Activated CD4-positive, alpha-beta T cell treated with anti-CD3 and anti-CD28 coated beads for 24 hours (primary cell): ENCODE measurements around the gene CCR2.
"Not testable (repeated sequence)": the region's sequence is repeated elsewhere in the genome, so short reads cannot be mapped to it uniquely, and the experiment has no call there.

Experiments
- DNase-seq, 2 donors: peaks; one replicate each; pipeline ENCODE4 v3.0.0-alpha.2; 2020; ENCODE audit warnings: low read depth in 2 of 2

Gene CCR2

DNA sequence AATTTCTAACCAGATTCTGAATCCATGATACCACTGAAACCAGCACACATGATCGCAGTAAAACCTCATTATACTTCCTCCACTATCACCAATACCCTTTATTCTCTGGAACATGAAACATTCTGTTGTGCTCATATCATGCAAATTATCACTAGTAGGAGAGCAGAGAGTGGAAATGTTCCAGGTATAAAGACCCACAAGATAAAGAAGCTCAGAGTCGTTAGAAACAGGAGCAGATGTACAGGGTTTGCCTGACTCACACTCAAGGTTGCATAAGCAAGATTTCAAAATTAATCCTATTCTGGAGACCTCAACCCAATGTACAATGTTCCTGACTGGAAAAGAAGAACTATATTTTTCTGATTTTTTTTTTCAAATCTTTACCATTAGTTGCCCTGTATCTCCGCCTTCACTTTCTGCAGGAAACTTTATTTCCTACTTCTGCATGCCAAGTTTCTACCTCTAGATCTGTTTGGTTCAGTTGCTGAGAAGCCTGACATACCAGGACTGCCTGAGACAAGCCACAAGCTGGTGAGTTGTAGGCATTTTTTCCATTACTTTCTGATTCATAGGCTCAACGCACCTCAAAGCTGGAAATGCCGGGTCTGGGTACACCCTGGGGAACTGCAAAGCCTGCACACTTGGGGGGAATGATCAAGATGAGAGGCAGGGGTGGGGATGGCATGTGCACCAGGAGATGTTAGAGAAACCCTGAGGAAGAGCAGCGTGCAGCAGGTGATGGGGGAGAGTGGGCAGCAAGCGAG is at the start of gene CCR2:
CCR2 (plus strand) TSS at position 465 of the 764 bp plus-strand sequence. CDS start 3,417 bp downstream, outside the sequence.
- DNase-seq: no peak

GRCh38 chr3:46304739-46305138 is 49.2 kb upstream of the CCR2 start:
- DNase-seq: no peak

- no peak for DNase-seq
These were observed 40.9 kb upstream of the CCR2 start for GRCh38 chr3:46312991-46313390.

- DNase-seq: no peak
These were observed 39.4 kb upstream of the CCR2 start for GRCh38 chr3:46314517-46314916.

DNA sequence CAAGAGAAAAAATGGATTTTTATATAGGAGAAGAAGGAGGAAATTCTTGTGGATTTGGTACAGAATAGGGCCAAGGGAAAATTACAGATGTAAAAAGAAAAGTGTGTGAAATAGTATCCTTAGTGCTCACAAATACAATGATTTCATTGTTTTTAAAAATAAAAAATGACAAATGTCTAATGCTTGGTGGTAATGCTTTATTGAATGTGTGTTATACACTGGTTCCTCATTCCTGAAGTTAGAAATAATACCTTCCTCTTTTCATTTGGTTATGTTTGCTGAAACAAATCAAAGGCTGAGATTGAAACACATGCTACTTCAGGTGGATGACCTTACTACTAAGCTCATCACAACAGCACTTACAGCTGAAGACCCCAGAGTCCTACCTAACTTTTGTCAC is 37.7 kb upstream of the CCR2 start:
- no peak for DNase-seq

GRCh38 chr3:46318207-46318927 is 35.5 kb upstream of the CCR2 start:
- no peak for DNase-seq

DNA sequence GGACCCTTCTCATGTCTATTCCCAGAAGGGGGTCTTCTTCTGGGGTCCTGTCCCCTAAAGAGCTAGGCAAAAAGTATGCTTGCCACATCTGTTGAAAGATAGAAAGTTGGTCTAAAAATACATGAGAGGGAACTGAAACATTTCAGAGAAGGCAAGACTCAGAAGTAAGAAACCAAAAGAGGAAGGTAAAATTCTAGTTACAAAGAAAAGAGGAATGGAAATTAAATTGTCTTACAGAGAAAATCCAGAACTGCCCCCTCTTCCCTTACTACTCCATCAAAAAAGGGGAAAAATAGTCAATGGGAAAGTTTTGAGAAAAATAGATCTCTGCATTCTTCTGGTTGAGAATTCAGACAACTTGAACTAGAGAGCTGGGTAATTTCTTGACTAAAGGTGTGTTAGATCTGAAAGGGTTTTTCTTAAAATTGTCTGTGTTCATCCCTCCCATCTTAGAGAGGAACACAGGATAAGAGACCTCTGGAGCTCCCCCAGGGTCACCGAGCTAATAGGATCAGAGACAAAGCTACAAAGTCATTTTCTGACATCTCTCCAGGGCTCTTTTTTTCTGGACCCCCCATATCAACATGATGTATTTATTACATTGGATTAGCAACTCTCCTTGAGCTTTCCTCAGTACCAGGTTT is 32.3 kb upstream of the CCR2 start:
- DNase-seq: no peak

- no peak for DNase-seq
These were observed 29.9 kb upstream of the CCR2 start for GRCh38 chr3:46324036-46324435.

GRCh38 chr3:46325645-46326300 is 28.1 kb upstream of the CCR2 start:
- no peak for DNase-seq

DNA sequence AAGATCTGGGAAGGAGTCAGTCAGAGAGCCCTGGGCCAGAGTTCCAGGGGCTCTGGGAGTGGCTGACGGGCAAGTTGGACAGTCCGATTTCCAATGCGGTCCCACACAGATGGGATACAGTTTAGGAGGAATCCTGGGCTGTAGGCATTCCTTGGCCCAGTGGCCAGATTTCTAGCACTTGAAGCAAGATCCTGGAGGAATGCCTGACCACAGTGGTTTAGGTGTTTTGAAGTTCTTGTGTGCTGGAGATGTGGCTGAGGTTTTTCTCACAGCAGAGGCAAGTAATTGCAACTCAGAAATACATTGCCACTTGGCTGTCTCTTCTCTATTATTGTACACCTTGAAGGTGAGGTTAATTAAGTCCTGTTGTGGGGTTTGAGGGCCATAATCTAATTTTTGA is 23.2 kb upstream of the CCR2 start:
- DNase-seq: not testable (repeated sequence)

DNA sequence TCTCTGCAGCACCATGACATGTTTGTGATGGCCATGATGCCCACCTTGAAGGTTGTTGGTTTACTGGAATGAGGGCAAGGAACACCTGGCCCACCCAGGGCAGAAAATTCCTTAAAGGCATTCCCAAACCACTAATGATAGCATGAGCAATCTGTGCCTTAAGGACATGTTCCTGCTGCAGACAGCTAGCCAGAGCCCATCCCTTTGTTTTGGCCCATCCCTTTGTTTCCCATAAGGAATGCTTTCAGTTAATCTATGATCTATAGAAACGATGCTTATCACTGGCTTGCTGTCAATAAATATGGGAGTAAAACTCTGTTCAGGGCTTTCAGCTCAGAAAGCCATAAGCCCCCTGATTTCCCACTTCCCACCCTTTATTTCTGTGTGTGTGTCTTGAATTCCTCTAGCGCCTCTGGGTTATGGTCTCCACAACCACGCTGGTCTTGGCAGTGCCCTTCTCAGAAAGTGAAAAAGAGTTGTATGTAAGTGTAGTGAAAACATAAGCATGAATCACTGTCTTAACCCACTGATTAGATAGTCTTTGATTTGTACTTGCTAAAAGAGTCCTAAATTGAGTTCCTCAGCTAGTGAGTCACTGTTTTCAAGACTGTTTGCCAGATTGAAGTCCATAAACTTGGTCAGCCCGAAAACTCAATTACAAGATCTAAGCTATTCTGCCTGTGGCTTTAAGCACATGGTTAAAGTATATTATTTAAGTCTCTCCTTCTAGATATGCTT is 19.0 kb upstream of the CCR2 start:
- DNase-seq: no peak

DNA sequence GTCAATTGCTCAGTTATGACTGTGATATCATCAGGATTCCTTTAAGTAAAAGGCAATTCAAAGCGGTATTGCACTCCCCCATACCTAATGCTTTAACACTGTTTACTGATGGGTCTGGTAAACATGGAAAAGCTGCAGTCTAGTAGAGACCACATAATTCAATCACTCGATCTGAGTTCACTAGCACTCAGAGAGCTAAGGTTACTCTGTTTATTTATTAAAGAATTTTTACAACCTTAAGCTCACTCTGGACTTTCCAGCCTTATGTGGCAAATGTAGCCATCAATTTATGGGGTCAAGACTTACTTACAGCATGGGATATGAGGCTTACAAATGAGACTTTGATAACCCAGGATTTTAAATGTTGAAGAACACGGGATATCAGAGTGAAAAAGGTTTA is 18.4 kb upstream of the CCR2 start:
- no peak for DNase-seq

DNA sequence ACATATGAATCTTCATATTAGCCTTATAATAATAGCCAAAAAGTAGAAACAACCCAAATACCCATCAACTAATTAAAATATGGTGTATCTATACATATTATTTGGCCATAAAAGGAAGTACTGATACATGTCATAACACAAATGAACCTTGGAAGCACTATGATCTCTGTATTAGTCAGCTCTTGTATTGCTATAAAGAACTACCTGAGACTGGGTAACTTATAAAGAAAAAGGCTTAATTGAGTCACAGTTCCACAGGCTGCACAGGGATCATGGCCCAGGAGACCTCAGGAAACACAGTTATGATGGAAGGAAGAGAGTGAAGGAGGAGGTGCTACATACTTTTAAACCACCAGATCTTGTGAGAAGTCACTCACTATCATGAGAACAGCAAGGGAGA is 16.0 kb upstream of the CCR2 start:
- DNase-seq: no peak

DNA sequence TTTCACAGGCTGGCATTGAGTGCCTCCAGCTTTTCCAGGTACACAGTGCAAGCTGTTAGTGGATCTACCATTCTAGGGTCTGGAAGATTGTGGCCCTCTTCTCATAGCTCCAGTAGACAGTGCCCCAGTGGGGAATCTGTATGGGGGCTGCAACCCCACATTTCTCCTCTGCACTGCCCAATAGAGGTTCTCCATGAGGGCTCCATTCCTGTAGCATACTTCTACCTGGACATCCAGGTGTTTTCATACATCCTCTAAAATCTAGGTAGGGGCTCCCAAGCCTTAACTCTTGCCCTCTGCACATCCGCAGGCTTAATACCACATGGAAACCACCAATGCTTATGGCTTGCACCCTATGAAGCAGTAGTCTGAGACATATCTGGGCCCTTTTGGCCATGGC is 15.1 kb upstream of the CCR2 start:
- no peak for DNase-seq

DNA sequence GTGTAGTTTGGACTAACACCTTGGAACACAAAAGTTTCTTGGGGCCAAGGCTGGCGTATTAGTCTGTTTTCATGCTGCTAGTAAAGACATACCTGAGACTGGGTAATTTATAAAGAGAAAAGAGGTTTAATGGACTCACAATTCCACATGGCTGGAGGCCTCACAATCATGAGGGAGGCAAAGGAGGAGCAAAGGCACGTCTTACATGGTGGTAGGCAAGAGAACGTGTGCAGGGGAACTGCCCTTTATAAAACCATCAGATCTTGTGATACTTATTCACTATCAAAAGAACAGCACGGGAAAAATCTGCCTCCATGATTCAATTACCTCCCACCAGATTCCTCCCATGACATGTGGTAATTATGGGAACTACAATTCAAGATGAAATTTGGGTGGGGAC is 9.4 kb upstream of the CCR2 start:
- DNase-seq: no peak

DNA sequence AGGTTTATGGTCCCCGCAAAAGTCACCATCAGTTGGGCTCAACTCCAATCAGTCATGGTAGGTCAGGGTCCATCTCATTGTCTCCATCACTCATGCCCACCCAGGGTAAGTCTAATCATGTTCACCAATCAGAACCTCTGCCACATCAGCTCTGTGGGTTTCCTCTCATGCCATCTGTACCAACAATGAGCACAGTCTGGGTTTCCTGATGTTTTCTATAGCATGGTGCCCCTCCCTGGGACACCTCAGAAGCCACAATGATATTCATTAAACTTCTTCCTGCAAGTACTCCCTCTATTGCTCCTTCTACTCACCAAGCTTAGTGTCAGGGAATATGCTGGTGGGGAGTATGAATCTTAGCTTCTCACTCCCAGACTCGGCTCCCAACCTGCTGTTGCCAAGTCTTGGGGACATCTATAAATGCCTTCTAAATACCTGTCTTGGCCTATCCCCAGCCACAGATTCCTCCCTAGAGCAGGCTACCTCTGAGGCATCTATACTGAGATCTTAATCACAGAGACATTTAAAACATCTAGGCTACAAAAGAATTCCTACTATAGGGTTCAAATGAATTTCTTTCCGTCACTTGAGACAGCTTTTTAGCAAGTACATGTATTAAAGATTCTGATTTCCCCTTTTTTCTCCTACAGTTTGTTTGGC is 5.0 kb upstream of the CCR2 start:
- DNase-seq: no peak

DNA sequence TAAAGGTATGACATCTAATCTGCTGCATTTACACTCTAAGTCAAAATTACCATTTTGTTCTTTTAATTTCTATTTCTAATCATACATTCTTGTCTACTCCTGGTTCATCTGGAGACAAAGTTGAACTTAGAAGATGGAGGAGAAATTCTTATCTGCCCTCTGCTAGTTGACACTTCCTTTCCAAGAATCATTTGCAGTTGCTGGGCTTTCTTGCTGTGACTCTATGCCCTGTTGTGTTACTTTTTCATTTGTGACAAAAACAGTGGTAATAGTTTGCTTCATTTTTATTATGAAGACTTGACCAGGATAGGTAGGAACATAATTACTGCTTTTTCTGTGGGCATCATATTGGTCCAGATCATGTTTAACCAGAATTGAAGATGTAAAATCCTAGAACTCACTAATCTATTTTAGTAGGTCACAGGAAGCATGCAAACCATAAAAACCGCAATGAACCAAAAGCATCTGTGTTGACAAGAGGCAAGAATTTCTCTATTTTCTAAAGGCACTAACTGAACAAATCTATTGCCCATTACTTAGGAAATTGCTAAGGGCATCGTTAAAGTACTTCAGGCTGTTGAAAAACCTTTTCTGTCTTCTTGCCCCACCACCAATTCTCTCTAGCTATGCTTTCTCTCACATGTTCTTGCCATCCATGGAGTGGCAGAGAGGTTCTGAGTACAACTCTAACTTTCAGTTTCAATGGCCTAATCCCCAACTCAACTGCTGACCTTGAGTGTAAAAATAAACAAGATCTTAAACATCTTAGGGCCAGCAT is 4.2 kb upstream of the CCR2 start:
- DNase-seq: no peak

GRCh38 chr3:46350262-46350565 is 3.7 kb upstream of the CCR2 start:
- no peak for DNase-seq

GRCh38 chr3:46351646-46352045 is 2.3 kb upstream of the CCR2 start:
- no peak for DNase-seq

- no peak for DNase-seq
These were observed 821 bp upstream of the CCR2 start for GRCh38 chr3:46353090-46353489.

DNA sequence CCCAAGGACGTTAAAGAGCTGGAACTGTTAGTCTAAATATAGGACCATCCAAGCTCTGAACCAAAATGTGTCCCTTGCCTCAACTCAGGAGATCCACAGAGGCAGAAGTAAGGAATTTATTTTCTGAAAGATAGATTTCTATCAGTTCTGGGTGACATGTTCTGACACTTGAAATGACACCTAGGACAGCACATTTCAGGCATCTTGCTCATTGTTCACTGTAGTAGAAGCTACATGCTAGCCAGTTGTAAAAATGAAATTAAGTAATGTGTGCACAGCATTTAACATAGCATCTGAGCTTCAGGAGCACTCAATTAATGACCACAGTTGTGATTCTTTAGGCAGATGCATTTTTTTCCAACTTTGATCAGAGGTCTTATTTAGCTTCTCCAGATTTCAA is 567 bp downstream of the CCR2 start:
- no peak for DNase-seq
